NCI-H2029 treated with DMSO at 0.1 percent for 48 hours (cell line): Measurements from ENCODE around the gene SLC45A1.

Experiments used
- DNase-seq: peaks from one replicate; lab custom pipeline; 2025; lab: John Stamatoyannopoulos, UW

SLC45A1 gene

GRCh38 chr1:8352886-8353785, 35.2 kb downstream of the SLC45A1 start:
- no peak for DNase-seq

GRCh38 chr1:8354038-8354437, 36.1 kb downstream of the SLC45A1 start:
- no peak for DNase-seq

- no peak for DNase-seq
Measured at GRCh38 chr1:8355439-8356255, 37.7 kb downstream of the SLC45A1 start.

GRCh38 chr1:8356256-8357209, 38.6 kb downstream of the SLC45A1 start:
- DNase-seq, result no peak

- DNase-seq, result no peak
Measured at GRCh38 chr1:8357329-8358101, 39.6 kb downstream of the SLC45A1 start.

GRCh38 chr1:8358241-8358896, 40.5 kb downstream of the SLC45A1 start:
- DNase-seq, result no peak

GRCh38 chr1:8358897-8359616, 41.1 kb downstream of the SLC45A1 start:
- DNase-seq, result no peak

GRCh38 chr1:8359617-8360481, 41.9 kb downstream of the SLC45A1 start:
- no peak for DNase-seq

- DNase-seq, result no peak
Measured at GRCh38 chr1:8360493-8361197, 42.7 kb downstream of the SLC45A1 start.

GRCh38 chr1:8361198-8361849, 43.4 kb downstream of the SLC45A1 start:
- no peak for DNase-seq

GRCh38 chr1:8362701-8363101, 44.8 kb downstream of the SLC45A1 start:
- DNase-seq, result no peak

GRCh38 chr1:8363186-8363766, 45.4 kb downstream of the SLC45A1 start:
- DNase-seq, result no peak

- DNase-seq, result no peak
Measured at GRCh38 chr1:8363767-8364301, 45.9 kb downstream of the SLC45A1 start.

- DNase-seq, result no peak
Measured at GRCh38 chr1:8364528-8365442, 46.9 kb downstream of the SLC45A1 start.

GRCh38 chr1:8365661-8366362, 47.9 kb downstream of the SLC45A1 start:
- no peak for DNase-seq
